Measurements from ENCODE around the gene SPG7. TPM values are rescaled to one million over a fixed set of nuclear protein-coding genes. Genes with fewer than 3 reads are reported as not detected.

The SPG7 gene
- total and polyA plus RNA-seq, 2 of the 4 experiments (the other 2 are of a cell fraction) = 94.6 to 96.8 TPM

- H3K36me3 ChIP-seq (ENCODE audit: control insufficient read depth, insufficient read depth, low read length) = peaks cover 38% of the 10 kb centered on the region
Observed at GRCh38 chr16:89555780-89556179, 47.6 kb downstream of the SPG7 start.

More at GRCh38 chr16:89555780-89556179, 47.6 kb downstream of the SPG7 start:
- CTCF ChIA-PET = no interaction called here
- Histone ChIP-seq H3K27ac (ENCODE audit: insufficient read depth, low read length) (no peak overlapping the region), H3K4me3 (ENCODE audit: insufficient read depth, low read depth, low read length) (no peak overlapping the region), H3K18ac (ENCODE audit: low read depth, low read length) (no peak overlapping the region), H4K5ac (ENCODE audit: low read depth, low read length) (no peak overlapping the region), H3K23ac (ENCODE audit: low read depth, low read length) (no peak overlapping the region), H4K8ac (ENCODE audit: low read depth in 2 of 2, low read length in 2 of 2) (no peak overlapping the region), H2BK5ac (ENCODE audit: low read depth, low read length, poor library complexity, severe bottlenecking) (no peak overlapping the region), H2AK5ac (ENCODE audit: low read depth, low read length) (no peak overlapping the region), H3K9me3 (ENCODE audit: control insufficient read depth, insufficient read depth, low read length) (no peaks in the 10 kb centered on the region), H3K9ac (ENCODE audit: low read depth, low read length) (no peak overlapping the region), H4K91ac (ENCODE audit: insufficient read depth, low read depth, low read length) (no peak overlapping the region), H2AFZ (replicated peaks; ENCODE audit: low read length, poor library complexity) (no peak overlapping the region), H3K4ac (ENCODE audit: low read depth, low read length) (no peak overlapping the region), H3K4me1 (ENCODE audit: control insufficient read depth, insufficient read depth, low read length) (0 out of 2 replicates have a peak, but pooled peaks cover 1% of the 10 kb centered on the region), H2BK20ac (ENCODE audit: low read depth, low read length) (no peak overlapping the region), H4K20me1 (ENCODE audit: insufficient read depth, low read length) (peaks cover 6% of the 10 kb centered on the region), H3K27me3 (ENCODE audit: control insufficient read depth, insufficient read depth, low read length) (no peaks in the 10 kb centered on the region), H2BK120ac (ENCODE audit: low read depth, low read length) (no peak overlapping the region), H3K79me1 (ENCODE audit: low read depth in 1 of 2, low read length in 2 of 2) (peaks cover 3 to 22% of the 10 kb centered on the region in 2 experiments; a peak in 1 of 4 replicates), H3K14ac (replicated peaks; ENCODE audit: low read depth, low read length) (no peak overlapping the region), H3K56ac (ENCODE audit: extremely low read depth, insufficient read depth, low read length) (no peak overlapping the region), H3K4me2 (ENCODE audit: low read depth, low read length) (no peak overlapping the region), H2BK15ac (ENCODE audit: low read depth, low read length) (no peak overlapping the region), H2AK9ac (replicated peaks; ENCODE audit: low read depth, low read length, poor library complexity) (no peak overlapping the region), H3K9me1 (ENCODE audit: insufficient read depth, low read length) (no peaks in the 10 kb centered on the region)
- no peak for DNase-seq
- POLR2A ChIA-PET (ENCODE audit: unreplicated experiment) = no interaction called here
- in situ Hi-C loops (cut with MboI; ENCODE audit: low sequenced_read_pairs) (no loop called here), dilution Hi-C loops (cut with HindIII; ENCODE audit: low sequenced_read_pairs, unreplicated experiment) (no loop called here), intact Hi-C loops (cut with micrococcal nuclease) (loop anchor here (2.0 kb wide), 1 partner anchor 223 kb away; no protein-coding TSS in a partner anchor)
- ATAC-seq (ENCODE audit: low read depth) = no peak
- WGBS, 2 experiments (ENCODE audit: extremely low coverage in 2 of 2, insufficient read length in 1 of 2) = 91% methylated on average over 8 of the region's 13 CpGs; no CpG with 5 or more reads in 1 of the 2 experiments
- TF ChIP-seq CHD1 (IDR thresholded peaks at IDR 0.05; ENCODE audit: low read depth, low read length) (no peak), NFE2L2 (IDR thresholded peaks at IDR 0.05; ENCODE audit: low read depth, low read length) (no peak), BHLHE40 (IDR thresholded peaks at IDR 0.05; ENCODE audit: low read depth, low read length) (no peak), ELK1 (IDR thresholded peaks at IDR 0.05; ENCODE audit: borderline replicate concordance, low read depth, low read length) (no peak), MAZ (IDR thresholded peaks at IDR 0.05; ENCODE audit: borderline replicate concordance, low read depth, low read length) (no peak), MAFK (IDR thresholded peaks at IDR 0.05; ENCODE audit: low read depth, low read length) (no peak), MXI1 (IDR thresholded peaks at IDR 0.05; ENCODE audit: borderline replicate concordance, low read depth, low read length) (no peak), RAD21 (IDR thresholded peaks at IDR 0.05; ENCODE audit: low read length) (no peak), CEBPB (IDR thresholded peaks at IDR 0.05; ENCODE audit: low read depth, low read length) (no peak), POLR2A (IDR thresholded peaks at IDR 0.05; ENCODE audit: low read depth, low read length) (no peak)
- TF ChIP-seq, protein P1, sequence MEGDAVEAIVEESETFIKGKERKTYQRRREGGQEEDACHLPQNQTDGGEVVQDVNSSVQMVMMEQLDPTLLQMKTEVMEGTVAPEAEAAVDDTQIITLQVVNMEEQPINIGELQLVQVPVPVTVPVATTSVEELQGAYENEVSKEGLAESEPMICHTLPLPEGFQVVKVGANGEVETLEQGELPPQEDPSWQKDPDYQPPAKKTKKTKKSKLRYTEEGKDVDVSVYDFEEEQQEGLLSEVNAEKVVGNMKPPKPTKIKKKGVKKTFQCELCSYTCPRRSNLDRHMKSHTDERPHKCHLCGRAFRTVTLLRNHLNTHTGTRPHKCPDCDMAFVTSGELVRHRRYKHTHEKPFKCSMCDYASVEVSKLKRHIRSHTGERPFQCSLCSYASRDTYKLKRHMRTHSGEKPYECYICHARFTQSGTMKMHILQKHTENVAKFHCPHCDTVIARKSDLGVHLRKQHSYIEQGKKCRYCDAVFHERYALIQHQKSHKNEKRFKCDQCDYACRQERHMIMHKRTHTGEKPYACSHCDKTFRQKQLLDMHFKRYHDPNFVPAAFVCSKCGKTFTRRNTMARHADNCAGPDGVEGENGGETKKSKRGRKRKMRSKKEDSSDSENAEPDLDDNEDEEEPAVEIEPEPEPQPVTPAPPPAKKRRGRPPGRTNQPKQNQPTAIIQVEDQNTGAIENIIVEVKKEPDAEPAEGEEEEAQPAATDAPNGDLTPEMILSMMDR (conservative IDR thresholded peaks at IDR 0.05; ENCODE audit: low read depth, low read length) = no peak
- no TSS peak for BruUV-seq (replicated peaks)

Measured in IMR-90 (cell line).